HG03175 (cell line): Measurements from ENCODE around the gene DPP10.

Experiments used
- ATAC-seq: cut with Tn5 transposase; IDR thresholded peaks from one replicate; pipeline ENCODE4 v1.9.1; 2021; ENCODE audit warnings: mild to moderate bottlenecking, moderate library complexity; ENCODE audit not compliant: unreplicated experiment

DPP10 gene

GRCh38 chr2:115634578-115634977, 1192.1 kb downstream of the DPP10 start:
- no peak for ATAC-seq

DNA sequence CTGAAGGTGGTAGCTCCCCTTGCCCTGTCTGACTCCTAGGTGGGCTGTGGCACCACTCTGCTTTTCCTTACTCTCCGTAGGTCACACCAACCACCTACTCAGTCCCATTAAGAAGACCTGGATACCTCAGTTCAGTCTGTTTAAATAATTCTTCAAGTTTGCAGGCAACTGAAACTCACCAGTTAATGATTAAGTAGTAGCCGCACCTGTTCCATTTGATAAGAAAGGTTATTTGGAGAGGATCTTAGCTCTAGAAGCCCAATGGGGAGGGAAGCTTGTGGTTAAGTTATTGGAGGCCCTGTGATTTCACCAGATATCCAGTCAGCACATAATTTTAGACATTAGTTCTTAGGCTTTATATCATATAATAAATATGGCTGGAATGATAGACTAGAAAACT, 1193.0 kb downstream of the DPP10 start:
- ATAC-seq: no peak

- ATAC-seq: no peak
Observed at GRCh38 chr2:115649731-115650130, 1207.3 kb downstream of the DPP10 start.

DNA sequence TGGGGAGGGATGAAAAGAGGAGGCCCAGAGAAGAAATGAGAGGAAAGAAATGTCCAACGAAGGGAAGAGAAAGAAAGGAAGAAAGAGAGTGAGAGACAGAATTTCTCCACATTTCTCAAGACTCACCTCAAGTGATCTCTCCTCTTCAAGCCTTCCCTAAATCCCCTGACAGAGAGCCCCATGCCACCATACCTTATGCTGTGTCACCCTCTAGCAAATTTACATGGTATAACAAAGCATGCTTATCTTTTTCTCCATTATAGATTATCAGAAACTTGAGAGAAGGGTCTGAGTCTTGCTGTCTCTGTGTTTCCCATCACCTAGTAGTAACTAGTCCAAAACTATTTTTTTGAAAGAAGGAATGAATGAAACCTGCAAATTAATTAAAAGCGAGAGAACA, 1208.4 kb downstream of the DPP10 start:
- ATAC-seq: no peak

DNA sequence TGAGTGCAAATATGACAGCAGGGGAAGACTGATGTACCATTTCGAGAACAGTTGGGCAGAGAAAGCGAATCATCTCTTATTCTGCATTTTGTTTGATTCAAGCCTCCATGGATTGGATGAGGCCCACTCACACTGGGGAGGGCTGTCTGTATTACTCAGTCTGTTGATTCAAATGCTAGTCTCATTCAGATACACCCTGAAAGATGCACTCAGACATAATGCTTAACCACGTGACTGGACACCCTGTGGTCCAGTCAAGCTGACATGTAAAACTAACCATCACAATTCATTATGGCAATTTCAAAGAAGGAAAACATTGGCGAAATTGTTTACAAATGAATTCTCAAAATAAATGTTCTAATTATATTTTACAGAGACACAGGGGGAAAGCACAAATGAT, 1210.2 kb downstream of the DPP10 start:
- ATAC-seq: no peak

GRCh38 chr2:115654362-115654761, 1211.9 kb downstream of the DPP10 start:
- ATAC-seq: no peak

GRCh38 chr2:115678129-115678528, 1235.7 kb downstream of the DPP10 start:
- no peak for ATAC-seq

DNA sequence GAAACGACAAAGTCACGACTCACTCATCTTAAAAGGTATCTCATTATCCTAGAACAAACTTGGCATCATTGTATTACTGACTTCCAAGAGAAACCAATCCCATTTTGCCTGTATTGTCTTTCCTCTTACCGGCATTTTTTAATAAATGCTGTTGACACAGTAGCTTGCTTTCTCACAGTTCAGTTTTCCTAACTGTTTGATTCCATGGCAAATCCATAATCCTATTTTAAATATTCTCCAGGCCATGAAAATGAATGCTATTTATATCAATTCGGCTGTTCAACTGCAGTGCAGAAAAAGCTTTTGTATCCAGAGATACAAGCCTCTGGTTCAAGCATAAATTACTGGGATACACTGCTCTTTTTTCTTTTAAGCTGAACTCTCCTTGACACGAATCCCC, 1241.9 kb downstream of the DPP10 start:
- ATAC-seq: no peak

- ATAC-seq: no peak
Observed at GRCh38 chr2:115691409-115691808, 1249.0 kb downstream of the DPP10 start.

GRCh38 chr2:115694651-115695050, 1252.2 kb downstream of the DPP10 start:
- no peak for ATAC-seq

GRCh38 chr2:115733190-115733775, 1290.8 kb downstream of the DPP10 start:
- ATAC-seq: no peak

- no peak for ATAC-seq
Observed at GRCh38 chr2:115738111-115738510, 1295.7 kb downstream of the DPP10 start.

DNA sequence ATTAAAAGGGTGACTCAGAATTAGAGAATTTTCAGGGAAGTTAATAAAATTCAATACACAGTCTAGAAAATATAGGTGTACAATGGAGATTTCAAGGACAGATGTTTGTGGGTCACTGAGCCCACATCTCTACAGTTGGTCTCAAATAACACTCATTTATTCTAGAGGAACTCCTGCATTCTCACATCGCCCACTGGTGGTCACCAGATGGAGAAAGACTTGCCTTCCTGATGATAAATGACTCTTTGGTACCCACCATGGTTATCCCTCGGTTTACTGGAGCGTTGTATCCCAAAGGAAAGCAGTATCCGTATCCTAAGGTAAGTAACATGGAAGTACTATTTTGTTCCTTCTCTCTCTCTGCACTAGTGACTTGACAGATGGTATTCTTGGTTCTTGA, 1297.1 kb downstream of the DPP10 start:
- ATAC-seq: no peak

- no peak for ATAC-seq
Observed at GRCh38 chr2:115746151-115746550, 1303.7 kb downstream of the DPP10 start.

GRCh38 chr2:115757286-115757685, 1314.8 kb downstream of the DPP10 start:
- no peak for ATAC-seq

- no peak for ATAC-seq
Observed at GRCh38 chr2:115763601-115764000, 1321.2 kb downstream of the DPP10 start.

DNA sequence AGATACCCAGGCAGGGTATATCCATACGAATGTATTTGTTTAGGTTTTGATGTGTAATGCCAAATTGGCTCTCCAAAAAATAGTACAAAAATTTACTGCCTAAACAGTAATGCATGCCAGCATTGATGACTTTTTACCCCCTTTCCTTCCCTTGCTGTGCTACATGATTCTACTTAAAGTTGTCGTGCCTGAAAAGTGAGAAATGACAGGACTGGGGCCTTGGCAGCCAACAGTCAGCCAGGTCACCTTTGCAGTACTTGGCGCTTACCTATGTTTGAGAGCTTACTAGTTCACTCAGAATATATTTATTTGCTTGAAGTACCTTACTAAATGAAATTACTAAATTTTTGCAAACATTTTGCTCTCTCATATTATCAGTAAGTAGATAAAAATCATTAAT, 1329.1 kb downstream of the DPP10 start:
- ATAC-seq: no peak

GRCh38 chr2:115774361-115774760, 1331.9 kb downstream of the DPP10 start:
- no peak for ATAC-seq

GRCh38 chr2:115779085-115779632, 1336.7 kb downstream of the DPP10 start:
- no peak for ATAC-seq

- ATAC-seq: no peak
Observed at GRCh38 chr2:115782286-115782685, 1339.8 kb downstream of the DPP10 start.

- no peak for ATAC-seq
Observed at GRCh38 chr2:115796078-115796477, 1353.6 kb downstream of the DPP10 start.

- no peak for ATAC-seq
Observed at GRCh38 chr2:115807276-115807675, 1364.8 kb downstream of the DPP10 start.

DNA sequence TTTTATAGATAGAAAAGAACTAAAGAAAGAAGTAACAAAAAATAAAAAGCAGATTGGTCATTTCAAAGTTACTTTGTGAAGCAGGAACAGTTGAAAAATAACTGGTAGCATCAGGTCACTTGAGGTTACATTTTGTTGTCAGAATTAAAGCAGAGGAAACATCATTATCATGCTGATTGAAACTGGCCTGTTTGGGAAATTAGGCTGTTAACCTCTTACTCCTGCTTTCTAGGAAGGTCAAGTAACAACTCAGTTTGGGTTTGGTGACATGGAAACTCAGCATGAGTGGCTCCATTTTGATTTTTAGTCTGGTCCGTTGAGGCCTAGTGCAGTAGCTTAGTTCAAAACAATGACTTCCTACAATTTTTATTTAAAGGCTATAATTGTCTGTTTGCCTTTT, 1383.5 kb downstream of the DPP10 start:
- no peak for ATAC-seq
